Mucosa of rectum (tissue), 2 donors: ENCODE data around the gene GTF3C1.

ENCODE experiments used
- H3K27ac ChIP-seq, 2 donors: one replicate each; pipeline ENCODE4 v1.7.0; 2013; ENCODE audit warnings: inconsistent platforms in 2 of 2, low read depth in 2 of 2, low read length in 2 of 2
- H3K27me3 ChIP-seq, 2 donors: one replicate each; pipeline ENCODE4 v1.7.0; 2013; ENCODE audit warnings: low read length in 2 of 2; ENCODE audit not compliant: control insufficient read depth in 2 of 2, insufficient read depth in 2 of 2
- H3K36me3 ChIP-seq, 2 donors: one replicate each; pipeline ENCODE4 v1.7.0; 2013; ENCODE audit warnings: low read length in 2 of 2; ENCODE audit not compliant: control insufficient read depth in 2 of 2, insufficient read depth in 2 of 2
- H3K4me1 ChIP-seq, 2 donors: one replicate each; pipeline ENCODE4 v1.7.0; 2013; ENCODE audit warnings: low read length in 2 of 2, mild to moderate bottlenecking in 1 of 2; ENCODE audit not compliant: control insufficient read depth in 2 of 2, insufficient read depth in 2 of 2
- H3K4me3 ChIP-seq, 2 donors: one replicate each; pipeline ENCODE4 v1.7.0; 2013; ENCODE audit warnings: low read length in 2 of 2
- H3K9ac ChIP-seq, 2 donors: one replicate each; pipeline ENCODE4 v1.7.0; 2013; ENCODE audit warnings: low read length in 2 of 2, low read depth in 1 of 2, mild to moderate bottlenecking in 1 of 2
- H3K9me3 ChIP-seq, 2 donors: one replicate each; pipeline ENCODE4 v1.7.0; 2013; ENCODE audit warnings: low read length in 2 of 2; ENCODE audit not compliant: control insufficient read depth in 2 of 2
- donor health status: healthy.
- donor health status: Normal muscosa, but diverticular disease.

The GTF3C1 gene

DNA sequence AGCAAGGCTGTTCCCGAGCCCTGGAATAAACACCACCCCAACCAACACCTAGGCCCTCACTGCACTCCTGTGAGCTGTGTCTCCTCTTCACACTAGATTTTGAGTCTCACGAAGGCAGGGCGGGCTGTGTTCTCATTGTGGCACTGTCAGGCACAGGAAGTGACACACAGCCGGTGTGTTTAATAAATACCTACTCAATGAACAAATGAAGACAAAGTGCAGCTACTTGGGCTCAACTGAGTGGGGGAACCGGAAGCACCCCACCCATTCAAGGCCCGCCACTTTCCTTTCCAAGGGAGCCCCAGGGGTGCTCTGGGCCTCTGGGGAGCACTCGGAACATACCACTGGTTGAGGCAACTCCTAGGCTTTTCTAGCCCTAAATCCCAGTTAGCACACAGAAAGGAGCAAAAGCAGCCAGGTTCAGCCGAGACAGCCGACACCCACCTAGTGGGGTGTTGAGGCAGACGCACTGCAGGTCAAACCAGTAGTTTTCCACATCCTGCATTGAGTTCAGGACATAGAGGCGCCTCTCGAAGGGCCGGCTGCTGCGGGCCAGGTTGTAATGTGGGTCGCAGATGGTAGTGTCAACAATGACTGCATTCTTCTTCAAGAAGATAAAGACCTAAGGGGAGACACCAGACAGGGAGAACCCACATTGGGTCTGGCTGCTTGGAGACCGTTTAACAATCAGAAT lies 57.7 kb downstream of the GTF3C1 start:
- Histone ChIP-seq H3K4me3 (no peak overlapping the region), H3K27me3 (no peaks in the 10 kb centered on the region), H3K4me1 (no peaks in the 10 kb centered on the region), H3K9ac (no peak overlapping the region), H3K27ac (no peak overlapping the region), H3K9me3 (no peaks in the 10 kb centered on the region), H3K36me3 (peaks cover 64 to 84% of the 10 kb centered on the region in 2 donors)

DNA sequence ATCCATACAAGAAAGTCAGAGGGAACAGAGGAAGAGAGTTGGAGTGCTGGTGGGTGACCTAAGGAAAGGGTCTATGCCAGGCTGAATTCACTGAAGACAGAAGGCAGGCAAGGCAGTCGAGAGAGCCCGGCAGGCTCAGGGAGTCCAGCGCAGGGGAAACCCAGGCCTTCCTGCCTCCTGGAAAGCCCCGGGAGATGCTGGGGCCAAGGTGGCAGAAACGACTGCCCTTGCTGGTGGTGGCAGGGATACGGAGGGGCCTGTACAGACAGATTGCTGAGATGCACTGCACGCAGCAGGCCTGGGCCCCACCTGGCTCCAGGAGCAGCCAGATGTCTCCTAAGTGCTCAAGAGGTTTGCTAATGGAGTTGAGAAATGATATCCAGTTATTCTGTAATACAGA lies 59.8 kb downstream of the GTF3C1 start:
- Histone ChIP-seq H3K4me3 (no peak overlapping the region), H3K4me1 (no peaks in the 10 kb centered on the region), H3K9me3 (no peaks in the 10 kb centered on the region), H3K27ac (no peak overlapping the region), H3K36me3 (peaks cover 69 to 89% of the 10 kb centered on the region in 2 donors), H3K9ac (no peak overlapping the region), H3K27me3 (no peaks in the 10 kb centered on the region)

- H3K9ac ChIP-seq, result no peak overlapping the region
- H3K4me1 ChIP-seq, result no peaks in the 10 kb centered on the region
- H3K4me3 ChIP-seq, result no peak overlapping the region
- H3K36me3 ChIP-seq, result peaks cover 69 to 90% of the 10 kb centered on the region in 2 donors
- no peaks in the 10 kb centered on the region for H3K9me3 ChIP-seq
- no peak overlapping the region for H3K27ac ChIP-seq
- no peaks in the 10 kb centered on the region for H3K27me3 ChIP-seq
These were observed 60.3 kb downstream of the GTF3C1 start for GRCh38 chr16:27489421-27489820.

DNA sequence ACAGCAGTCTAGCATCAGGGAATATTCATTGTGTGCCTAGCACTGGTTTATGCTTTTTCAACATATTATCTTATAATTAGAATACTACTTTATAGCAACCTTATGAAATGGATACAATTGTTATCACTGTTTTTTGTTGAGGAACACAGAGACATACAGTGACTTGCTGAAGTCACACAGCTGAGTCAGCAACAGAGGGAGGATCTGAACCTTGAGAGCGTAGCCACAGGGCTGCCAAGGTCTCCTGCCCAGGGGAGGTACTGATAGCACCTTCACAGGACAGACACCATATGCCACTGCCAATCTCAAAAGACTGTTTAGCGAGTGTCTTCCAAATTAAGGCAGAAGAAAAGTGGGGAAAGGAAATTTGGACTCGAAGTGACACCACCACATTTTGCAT lies 63.0 kb downstream of the GTF3C1 start:
- Histone ChIP-seq H3K4me3 (no peak overlapping the region), H3K4me1 (no peaks in the 10 kb centered on the region), H3K9ac (no peak overlapping the region), H3K36me3 (peaks cover 83 to 94% of the 10 kb centered on the region in 2 donors), H3K27me3 (no peaks in the 10 kb centered on the region), H3K27ac (no peak overlapping the region), H3K9me3 (no peaks in the 10 kb centered on the region)

- no peak overlapping the region for H3K9ac ChIP-seq
- no peak overlapping the region for H3K27ac ChIP-seq
- H3K4me1 ChIP-seq, result no peaks in the 10 kb centered on the region
- H3K9me3 ChIP-seq, result no peaks in the 10 kb centered on the region
- no peak overlapping the region for H3K4me3 ChIP-seq
- H3K36me3 ChIP-seq, result peaks cover 83 to 94% of the 10 kb centered on the region in 2 donors
- no peaks in the 10 kb centered on the region for H3K27me3 ChIP-seq
These were observed 63.4 kb downstream of the GTF3C1 start for GRCh38 chr16:27486344-27486743.

DNA sequence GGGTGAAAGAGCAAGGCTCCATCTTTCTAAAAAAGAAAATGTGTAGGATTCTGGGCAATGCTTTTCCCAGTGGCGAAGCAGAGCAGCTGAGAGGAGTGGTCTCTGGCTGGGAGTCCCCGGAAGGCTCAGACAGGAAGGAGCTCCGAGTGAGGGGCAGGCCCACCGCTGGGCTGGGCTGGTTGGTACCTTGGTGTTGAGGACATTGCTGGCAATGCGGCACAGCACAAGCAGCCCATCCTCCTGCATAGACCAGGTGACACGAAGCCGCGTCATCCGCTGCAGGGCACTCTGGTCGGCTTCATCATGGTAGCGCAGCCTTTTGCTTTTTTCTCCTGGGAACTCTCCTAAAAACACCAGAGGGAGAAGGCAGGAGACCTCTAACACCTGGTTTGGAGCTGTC lies 63.9 kb downstream of the GTF3C1 start:
- H3K9me3 ChIP-seq, result no peaks in the 10 kb centered on the region
- no peaks in the 10 kb centered on the region for H3K27me3 ChIP-seq
- H3K4me1 ChIP-seq, result no peaks in the 10 kb centered on the region
- peaks cover 83 to 95% of the 10 kb centered on the region in 2 donors for H3K36me3 ChIP-seq
- H3K4me3 ChIP-seq, result no peak overlapping the region
- no peak overlapping the region for H3K27ac ChIP-seq
- no peak overlapping the region for H3K9ac ChIP-seq

- H3K27me3 ChIP-seq, result no peaks in the 10 kb centered on the region
- no peaks in the 10 kb centered on the region for H3K4me1 ChIP-seq
- no peak overlapping the region for H3K4me3 ChIP-seq
- no peak overlapping the region for H3K9ac ChIP-seq
- no peak overlapping the region for H3K27ac ChIP-seq
- H3K9me3 ChIP-seq, result no peaks in the 10 kb centered on the region
- peaks cover 86 to 90% of the 10 kb centered on the region in 2 donors for H3K36me3 ChIP-seq
These were observed 64.6 kb downstream of the GTF3C1 start for GRCh38 chr16:27485126-27485525.

DNA sequence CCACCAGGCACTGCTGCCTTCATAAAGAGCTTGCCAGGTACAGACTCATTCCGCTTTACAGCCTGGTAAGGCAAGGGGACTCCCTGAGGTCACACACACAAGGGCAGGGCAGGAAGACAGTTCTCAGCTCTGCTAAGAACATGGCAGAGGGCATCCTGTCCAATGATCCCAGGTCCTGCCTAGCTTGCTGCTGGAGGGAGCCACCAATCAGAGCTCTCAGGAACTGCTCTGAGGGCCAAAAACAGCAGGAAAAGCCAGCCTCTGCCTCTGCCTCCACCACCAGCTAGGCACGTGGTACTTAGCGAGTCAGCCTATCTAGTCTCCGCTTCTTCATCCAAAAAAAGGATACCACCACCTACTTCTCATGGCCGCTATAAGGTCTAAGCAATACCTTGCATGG lies 66.1 kb downstream of the GTF3C1 start:
- H3K9me3 ChIP-seq, result no peaks in the 10 kb centered on the region
- peaks cover 78% of the 10 kb centered on the region in 2 donors for H3K36me3 ChIP-seq
- H3K4me1 ChIP-seq, result no peaks in the 10 kb centered on the region
- no peak overlapping the region for H3K4me3 ChIP-seq
- H3K9ac ChIP-seq, result no peak overlapping the region
- H3K27ac ChIP-seq, result no peak overlapping the region
- H3K27me3 ChIP-seq, result no peaks in the 10 kb centered on the region

- H3K27me3 ChIP-seq, result no peaks in the 10 kb centered on the region
- H3K9ac ChIP-seq, result no peak overlapping the region
- no peak overlapping the region for H3K27ac ChIP-seq
- no peak overlapping the region for H3K4me3 ChIP-seq
- H3K36me3 ChIP-seq, result peaks cover 76 to 78% of the 10 kb centered on the region in 2 donors
- no peaks in the 10 kb centered on the region for H3K9me3 ChIP-seq
- H3K4me1 ChIP-seq, result no peaks in the 10 kb centered on the region
These were observed 66.7 kb downstream of the GTF3C1 start for GRCh38 chr16:27483088-27483437.

DNA sequence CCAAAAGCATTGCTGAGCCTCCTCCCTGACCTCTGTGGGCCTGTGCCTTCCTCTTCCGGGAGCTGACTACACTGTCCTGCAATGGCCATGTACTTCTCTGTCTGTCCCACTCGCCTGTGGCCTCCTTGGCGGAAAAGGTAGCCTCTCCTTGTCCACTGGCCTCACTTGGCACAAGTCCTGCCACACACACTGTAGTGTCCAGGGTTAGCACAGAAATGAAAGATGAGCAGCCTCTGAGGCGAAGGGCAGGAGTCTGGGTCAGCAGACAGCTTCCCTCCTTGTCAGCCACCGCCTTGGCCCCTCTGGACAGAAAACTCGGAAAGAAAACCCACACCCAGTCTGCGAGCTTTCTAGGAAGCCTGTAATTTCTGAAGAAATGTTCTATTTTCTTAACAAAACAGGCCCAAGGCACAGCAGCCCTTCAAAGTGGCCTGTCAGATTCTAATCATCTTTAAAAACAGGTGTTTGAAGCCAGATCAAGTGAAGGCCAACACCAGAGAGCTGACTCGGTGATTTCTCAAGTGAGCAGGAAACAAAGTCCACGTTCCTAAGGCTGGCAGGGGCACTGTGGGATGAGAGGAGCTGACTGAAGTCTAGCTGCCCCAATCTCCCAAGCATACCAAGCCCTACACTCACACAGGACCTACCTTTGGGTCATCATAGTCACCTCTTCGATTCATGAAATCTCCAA lies 67.2 kb downstream of the GTF3C1 start:
- Histone ChIP-seq H3K27me3 (no peaks in the 10 kb centered on the region), H3K27ac (no peak overlapping the region), H3K9me3 (no peaks in the 10 kb centered on the region), H3K36me3 (peaks cover 71 to 79% of the 10 kb centered on the region in 2 donors), H3K9ac (no peak overlapping the region), H3K4me1 (no peaks in the 10 kb centered on the region), H3K4me3 (no peak overlapping the region)
